Heart left ventricle (tissue), 16 donors: ENCODE measurements around the gene MS4A10. TPM values are rescaled to one million over a fixed set of nuclear protein-coding genes. Genes with fewer than 3 reads are reported as not detected.

ENCODE experiments used
- ATAC-seq, 4 donors: fragments of 200-7000 bp; cut with Tn5 transposase; one replicate each; pipeline ENCODE4 v1.9.1; 2020 to 2022; ENCODE audit warnings: moderate library complexity in 4 of 4, mild to moderate bottlenecking in 3 of 4, moderate number of reproducible peaks in 1 of 4
- DNase-seq, 5 donors: peaks; one replicate each; pipeline ENCODE4 v3.0.0-alpha.2; 2020
- H3K27ac ChIP-seq, 12 donors: fragments of 200-600 bp; sonication (generic) in 4 of 12; one replicate each; pipeline versions ENCODE4 v1.5.0 to v1.8.0; 2016 to 2022; ENCODE audit warnings: mild to moderate bottlenecking in 2 of 12
- H3K27me3 ChIP-seq, 9 donors: fragments of 200-600 bp; sonication (generic) in 2 of 9; one replicate each; pipeline versions ENCODE4 v1.5.1 to v1.8.0; 2016 to 2022; ENCODE audit warnings: mild to moderate bottlenecking in 3 of 9
- H3K36me3 ChIP-seq, 9 donors: fragments of 200-600 bp; sonication (generic) in 2 of 9; one replicate each; pipeline versions ENCODE4 v1.5.0 to v1.8.0; 2018 to 2022; ENCODE audit warnings: mild to moderate bottlenecking in 2 of 9
- H3K4me1 ChIP-seq, 12 donors: fragments of 200-600 bp; sonication (generic) in 4 of 12; one replicate each; pipeline versions ENCODE4 v1.5.0 to v1.8.0; 2016 to 2022; ENCODE audit warnings: mild to moderate bottlenecking in 3 of 12
- H3K4me3 ChIP-seq, 12 donors: fragments of 200-600 bp; sonication (generic) in 4 of 12; one replicate each; pipeline versions ENCODE4 v1.5.0 to v1.8.0; 2017 to 2022; ENCODE audit warnings: mild to moderate bottlenecking in 9 of 12, moderate library complexity in 4 of 12
- H3K9me3 ChIP-seq, 12 donors: fragments of 200-600 bp; sonication (generic) in 4 of 12; one replicate each; pipeline versions ENCODE4 v1.5.0 to v1.8.0; 2016 to 2022; ENCODE audit warnings: mild to moderate bottlenecking in 1 of 12
- CTCF ChIP-seq, 12 donors: fragments of 200-600 bp; sonication (generic) in 4 of 12; IDR thresholded peaks; one replicate each; pipeline versions ENCODE4 v1.5.0 to v1.8.0; 2018 to 2022; ENCODE audit warnings: antibody characterized with exemption in 12 of 12, mild to moderate bottlenecking in 5 of 12
- POLR2A ChIP-seq, 2 donors: fragments of 450-650 bp; IDR thresholded peaks; one replicate each; pipeline ENCODE4 v1.6.1; 2017; ENCODE audit warnings: antibody characterized with exemption in 2 of 2, mild to moderate bottlenecking in 2 of 2, moderate library complexity in 2 of 2
- WGBS, 4 donors: extraction: QIAGEN DNeasy Blood & Tissue Kit in 2 of 4; methylation state at CpG; one replicate each; pipeline versions ENCODE4 v1.1.5 to v1.1.7; 2013 to 2018; 5-methylcytosine and 5-hydroxymethylcytosine counted together
- intact Hi-C, 10 donors: fragments of 100-400 bp; cut with DNase I; formaldehyde crosslinking; loops; one replicate each; pipeline versions ENCODE4 v1.11.1 to v1.14.2; 2022
- polyA plus RNA-seq, 2 donors: library from polyadenylated mRNA; stranded (reverse); fragments of 200-250 nt; gene quantifications; one replicate each; pipeline ENCODE4 v1.2.3, GENCODE V29; 2013
- total RNA-seq, 9 donors: library from RNA; depleted of rRNA in 2 of 9; stranded (reverse); fragments of >200 nt in 2 of 9; fragmentation: NEBNext Ultra II Directional in 3 of 9; extraction: Animal tissue kit (Norgen Biotek cat#: 25700) in 3 of 9; gene quantifications; one replicate each; pipeline versions ENCODE4 v1.1.0 to v1.2.4, GENCODE V29; 2016 to 2023
- donor health status: ischemic (EF 13 %, LVEDD 7.1; RV severe dilation, severe dysfunction).
- donor health status: healthy with polysubstance abuse.
- donor health status: DM: no; HTN: yes; CAD: no.
- donor health status: DM: no; HTN: no; CAD: no.
- donor health status: ischemic (EF 25% LVEDD 6.9; RV normal size, moderate dysfunction).
- donor health status: ischemic (EF 25% LVEDD 5.7; RV mildly dilated, moderate dysfunction).
- donor health status: healthy.
- donor health status: DM: yes; HTN: yes; CAD: no.
- donor health status: ischemic (EF 35%, LVEDD 5.7; RV mildly dilated, moderate dysfunction).
- donor health status: nonischemic (EF 11% LVEDD 7.7; RV severe dilation, severe dysfunction).
- donor health status: DM: yes; HTN: yes; CAD: no.
- donor health status: PGD.
- donor health status: ischemic (EF 29% LVEDD 5.4; RV normal size, mild dysfunction).
- donor health status: nonischemic (EF 23%, LVEDD 6.1; RV moderate dilation, normal function).

MS4A10 gene
- total and polyA plus RNA-seq, 11 donors = not detected

GRCh38 chr11:60743058-60743457 lies 42.1 kb upstream of the MS4A10 start:
- H3K27ac ChIP-seq = no peak overlapping the region
- WGBS, 4 donors = 84 to 90% (median 86%) methylated on average over 1 of the region's 1 CpG
- peaks cover 0 to 13% (median 3%) of the 10 kb centered on the region in 9 donors for H3K27me3 ChIP-seq
- H3K36me3 ChIP-seq = no peaks in the 10 kb centered on the region
- TF ChIP-seq POLR2A (IDR thresholded peaks at IDR 0.05) (no peak), CTCF (IDR thresholded peaks at IDR 0.05) (no peak)
- H3K4me1 ChIP-seq = no peaks in the 10 kb centered on the region
- no peak overlapping the region for H3K4me3 ChIP-seq
- DNase-seq = no peak
- peaks cover 0 to 21% (median 0%) of the 10 kb centered on the region in 12 donors for H3K9me3 ChIP-seq
- intact Hi-C loops = no loop called here
- ATAC-seq = no peak

- peaks cover 0 to 21% (median 0%) of the 10 kb centered on the region in 12 donors for H3K9me3 ChIP-seq
- 83 to 91% (median 89%) methylated on average over 5 of the region's 5 CpGs for WGBS, 4 donors
- no peak for ATAC-seq
- H3K36me3 ChIP-seq = no peaks in the 10 kb centered on the region
- H3K27ac ChIP-seq = no peak overlapping the region
- DNase-seq = no peak
- no peak overlapping the region for H3K4me3 ChIP-seq
- TF ChIP-seq POLR2A (IDR thresholded peaks at IDR 0.05) (no peak), CTCF (IDR thresholded peaks at IDR 0.05) (no peak)
- no peaks in the 10 kb centered on the region for H3K4me1 ChIP-seq
- intact Hi-C loops = no loop called here
- peaks cover 0 to 10% (median 0%) of the 10 kb centered on the region in 9 donors for H3K27me3 ChIP-seq
Measured at GRCh38 chr11:60744114-60744513, 41.0 kb upstream of the MS4A10 start.

- no peaks in the 10 kb centered on the region for H3K4me1 ChIP-seq
- ATAC-seq (no peak), DNase-seq (no peak)
- peaks cover 0 to 12% (median 0%) of the 10 kb centered on the region in 12 donors for H3K9me3 ChIP-seq
- TF ChIP-seq CTCF (IDR thresholded peaks at IDR 0.05) = no peak
- no peak overlapping the region for H3K27ac ChIP-seq
- H3K4me3 ChIP-seq = no peak overlapping the region
- peaks cover 0 to 30% (median 4%) of the 10 kb centered on the region in 9 donors for H3K27me3 ChIP-seq
- whole genome bisulfite sequencing, 4 donors = 93 to 95% (median 94%) methylated on average over 14 of the region's 14 CpGs
- intact Hi-C loops = no loop called here
- H3K36me3 ChIP-seq = no peaks in the 10 kb centered on the region
Measured at GRCh38 chr11:60747359-60747873, 37.7 kb upstream of the MS4A10 start.

GRCh38 chr11:60748225-60748624 lies 36.9 kb upstream of the MS4A10 start:
- Histone ChIP-seq H3K27ac (no peak overlapping the region), H3K9me3 (peaks cover 0 to 9% (median 0%) of the 10 kb centered on the region in 12 donors), H3K36me3 (no peaks in the 10 kb centered on the region), H3K4me1 (no peaks in the 10 kb centered on the region), H3K4me3 (no peak overlapping the region), H3K27me3 (peaks cover 0 to 35% (median 6%) of the 10 kb centered on the region in 9 donors)
- ATAC-seq (no peak), DNase-seq (no peak)
- intact Hi-C loops = no loop called here
- WGBS, 4 donors = 84 to 95% (median 86%) methylated on average over 13 to 17 of the region's 17 CpGs
- TF ChIP-seq POLR2A (IDR thresholded peaks at IDR 0.05) (no peak), CTCF (IDR thresholded peaks at IDR 0.05) (no peak)
